Body of pancreas (tissue), 4 donors: Measurements from ENCODE around the gene SPEF2. TPM values are rescaled to one million over a fixed set of nuclear protein-coding genes. Genes with fewer than 3 reads are reported as not detected.

Source experiments
- ATAC-seq: fragments of 150-250 bp; one replicate; pipeline ENCODE4 v1.9.1; 2016
- DNase-seq, 4 donors: peaks; one replicate each; pipeline ENCODE4 v3.0.0-alpha.2; 2019
- H3K27ac ChIP-seq, 4 donors: fragments of 200-600 bp; sonication (generic); 1 replicate in 3 of 4; 2 replicates in 1 of 4; pipeline versions ENCODE4 v1.5.1 to v1.6.1; 2016 to 2019; ENCODE audit warnings: mild to moderate bottlenecking in 1 of 4, mixed read lengths in 1 of 4, moderate library complexity in 1 of 4
- H3K27me3 ChIP-seq, 2 donors: fragments of 200-600 bp; sonication (generic); one replicate each; pipeline ENCODE4 v1.6.0; 2016; ENCODE audit warnings: mild to moderate bottlenecking in 1 of 2
- H3K36me3 ChIP-seq, 2 donors: fragments of 200-600 bp; sonication (generic); replicated peaks in 1 of 2; 2 replicates each; pipeline ENCODE4 v1.5.1; 2016; ENCODE audit warnings: low read depth in 2 of 2; ENCODE audit not compliant: insufficient read depth in 1 of 2
- H3K4me1 ChIP-seq: fragments of 200-600 bp; sonication (generic); one replicate; pipeline ENCODE4 v1.6.0; 2016
- H3K4me3 ChIP-seq, 2 donors: fragments of 200-600 bp; sonication (generic); 1 replicate in 1 of 2; 2 replicates in 1 of 2; pipeline ENCODE4 v1.5.1; 2016 to 2019
- H3K9me3 ChIP-seq, 3 donors: fragments of 200-600 bp; sonication (generic); 1 replicate in 2 of 3; 2 replicates in 1 of 3; pipeline ENCODE4 v1.5.1; 2016
- POLR2A ChIP-seq, 3 donors: fragments of 450-650 bp; IDR thresholded peaks; one replicate each; pipeline ENCODE4 v1.6.1; 2016; ENCODE audit warnings: antibody characterized with exemption in 3 of 3, mild to moderate bottlenecking in 2 of 3
- WGBS, 2 donors: methylation state at CpG; one replicate each; pipeline ENCODE4 v1.1.5; 2017; 5-methylcytosine and 5-hydroxymethylcytosine counted together
- intact Hi-C: fragments of 100-400 bp; cut with DNase I; formaldehyde crosslinking; loops from one replicate; pipeline ENCODE4 v1.15.1; 2023
- total RNA-seq, 2 donors: library from RNA; depleted of rRNA; stranded (reverse); fragments of >200 nt; gene quantifications; one replicate each; pipeline ENCODE4 v1.1.0, GENCODE V29; 2016
- TF ChIP-seq, protein P1 (sequence below), 7 experiments: fragments of 450-650 bp in 4 of 7; fragments of 200-600 bp in 3 of 7; sonication (generic) in 3 of 7; IDR thresholded peaks; one replicate each; pipeline ENCODE4 v1.5.1; 2016 to 2019; ENCODE audit warnings: antibody characterized with exemption in 7 of 7

The SPEF2 gene
- total RNA-seq, 2 donors from 2014 or later = 6.3 to 11.4 TPM

DNA sequence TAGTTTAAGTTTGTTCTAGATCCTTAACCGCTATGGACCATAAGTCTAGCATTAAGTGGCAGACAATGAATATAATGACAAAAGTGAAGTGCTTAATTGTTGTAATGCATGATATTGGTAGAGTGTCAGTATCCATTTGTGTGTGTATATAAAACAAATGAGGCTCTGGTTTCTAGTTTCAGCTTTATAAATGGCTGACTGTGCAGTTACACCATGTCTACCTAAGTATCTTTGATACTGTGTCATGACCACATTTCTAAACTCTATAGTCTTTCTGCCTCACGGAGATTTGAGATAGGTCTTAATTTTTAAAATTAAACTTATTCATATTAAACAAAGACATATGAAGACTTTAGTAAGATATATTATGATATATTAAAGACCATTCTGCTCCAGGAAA lies 92.0 kb downstream of the SPEF2 start:
- intact Hi-C loops = no loop called here
- no peaks in the 10 kb centered on the region for H3K27me3 ChIP-seq
- no peaks in the 10 kb centered on the region for H3K4me1 ChIP-seq
- H3K4me3 ChIP-seq = no peak overlapping the region
- H3K36me3 ChIP-seq = no peaks in the 10 kb centered on the region
- ATAC-seq (no peak), DNase-seq (no peak)
- TF ChIP-seq POLR2A (IDR thresholded peaks at IDR 0.05) = no peak
- TF ChIP-seq, protein P1, sequence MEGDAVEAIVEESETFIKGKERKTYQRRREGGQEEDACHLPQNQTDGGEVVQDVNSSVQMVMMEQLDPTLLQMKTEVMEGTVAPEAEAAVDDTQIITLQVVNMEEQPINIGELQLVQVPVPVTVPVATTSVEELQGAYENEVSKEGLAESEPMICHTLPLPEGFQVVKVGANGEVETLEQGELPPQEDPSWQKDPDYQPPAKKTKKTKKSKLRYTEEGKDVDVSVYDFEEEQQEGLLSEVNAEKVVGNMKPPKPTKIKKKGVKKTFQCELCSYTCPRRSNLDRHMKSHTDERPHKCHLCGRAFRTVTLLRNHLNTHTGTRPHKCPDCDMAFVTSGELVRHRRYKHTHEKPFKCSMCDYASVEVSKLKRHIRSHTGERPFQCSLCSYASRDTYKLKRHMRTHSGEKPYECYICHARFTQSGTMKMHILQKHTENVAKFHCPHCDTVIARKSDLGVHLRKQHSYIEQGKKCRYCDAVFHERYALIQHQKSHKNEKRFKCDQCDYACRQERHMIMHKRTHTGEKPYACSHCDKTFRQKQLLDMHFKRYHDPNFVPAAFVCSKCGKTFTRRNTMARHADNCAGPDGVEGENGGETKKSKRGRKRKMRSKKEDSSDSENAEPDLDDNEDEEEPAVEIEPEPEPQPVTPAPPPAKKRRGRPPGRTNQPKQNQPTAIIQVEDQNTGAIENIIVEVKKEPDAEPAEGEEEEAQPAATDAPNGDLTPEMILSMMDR (IDR thresholded peaks at IDR 0.05) = no peak
- no peak overlapping the region for H3K27ac ChIP-seq
- 97% methylated on average over 2 of the region's 2 CpGs for WGBS, 2 donors
- no peaks in the 10 kb centered on the region for H3K9me3 ChIP-seq

GRCh38 chr5:35717718-35718117 lies 100.1 kb downstream of the SPEF2 start:
- Histone ChIP-seq H3K9me3 (no peaks in the 10 kb centered on the region), H3K36me3 (no peaks in the 10 kb centered on the region), H3K4me1 (no peaks in the 10 kb centered on the region), H3K27ac (no peak overlapping the region), H3K27me3 (no peaks in the 10 kb centered on the region), H3K4me3 (no peak overlapping the region)
- TF ChIP-seq, protein P1 (IDR thresholded peaks at IDR 0.05) = no peak
- TF ChIP-seq POLR2A (IDR thresholded peaks at IDR 0.05) = no peak
- DNase-seq (no peak), ATAC-seq (no peak)
- 65 to 74% methylated on average over 5 of the region's 5 CpGs for WGBS, 2 donors
- intact Hi-C loops = no loop called here

DNA sequence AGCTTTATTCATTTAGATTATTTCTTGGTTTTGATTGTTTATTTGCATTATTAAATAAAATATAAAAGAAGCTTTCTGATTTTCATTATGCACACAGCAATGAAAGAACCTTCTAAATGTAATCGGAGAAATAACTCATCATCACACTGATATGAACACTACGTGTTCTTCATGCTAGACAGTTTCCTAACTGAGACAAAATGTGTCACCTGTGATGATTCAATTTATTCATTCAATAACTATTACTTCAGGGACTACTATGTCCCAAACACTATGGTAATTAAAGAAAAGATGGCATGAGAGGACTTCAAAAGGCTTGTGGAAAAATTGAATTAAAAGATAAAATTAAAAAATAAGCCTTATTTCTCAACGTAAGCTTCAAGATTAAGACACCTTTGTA lies 118.1 kb downstream of the SPEF2 start:
- 83 to 90% methylated on average over 3 of the region's 3 CpGs for WGBS, 2 donors
- H3K27me3 ChIP-seq = no peaks in the 10 kb centered on the region
- no peaks in the 10 kb centered on the region for H3K9me3 ChIP-seq
- H3K36me3 ChIP-seq = no peaks in the 10 kb centered on the region
- intact Hi-C loops = no loop called here
- TF ChIP-seq, protein P1 (IDR thresholded peaks at IDR 0.05) = no peak
- TF ChIP-seq POLR2A (IDR thresholded peaks at IDR 0.05) = no peak
- no peak overlapping the region for H3K27ac ChIP-seq
- no peaks in the 10 kb centered on the region for H3K4me1 ChIP-seq
- no peak overlapping the region for H3K4me3 ChIP-seq
- no peak for DNase-seq
- ATAC-seq = no peak

- H3K27me3 ChIP-seq = no peaks in the 10 kb centered on the region
- H3K9me3 ChIP-seq = no peaks in the 10 kb centered on the region
- DNase-seq (no peak), ATAC-seq (no peak)
- intact Hi-C loops = no loop called here
- no peak overlapping the region for H3K27ac ChIP-seq
- no peaks in the 10 kb centered on the region for H3K36me3 ChIP-seq
- TF ChIP-seq, protein P1 (IDR thresholded peaks at IDR 0.05) = no peak
- TF ChIP-seq POLR2A (IDR thresholded peaks at IDR 0.05) = no peak
- H3K4me1 ChIP-seq = no peaks in the 10 kb centered on the region
- H3K4me3 ChIP-seq = no peak overlapping the region
These were observed 118.6 kb downstream of the SPEF2 start for GRCh38 chr5:35736280-35736679.

GRCh38 chr5:35741126-35741716 lies 123.6 kb downstream of the SPEF2 start:
- H3K4me1 ChIP-seq = no peaks in the 10 kb centered on the region
- no peaks in the 10 kb centered on the region for H3K36me3 ChIP-seq
- 39 to 57% methylated on average over 5 of the region's 5 CpGs for WGBS, 2 donors
- H3K4me3 ChIP-seq = no peak overlapping the region
- H3K27me3 ChIP-seq = no peaks in the 10 kb centered on the region
- no peaks in the 10 kb centered on the region for H3K9me3 ChIP-seq
- intact Hi-C loops = no loop called here
- DNase-seq (no peak), ATAC-seq (no peak)
- H3K27ac ChIP-seq = no peak overlapping the region
- TF ChIP-seq, protein P1 (IDR thresholded peaks at IDR 0.05) = no peak
- no peak for TF ChIP-seq POLR2A (IDR thresholded peaks at IDR 0.05)
